Germinal center (tissue), 1 donor: Measurements from ENCODE around the gene GPR75.

Experiments
- DNase-seq: peaks from one replicate; pipeline ENCODE4 v3.0.0; 2012; ENCODE audit warnings: mixed read lengths, low spot score

Gene GPR75

DNA sequence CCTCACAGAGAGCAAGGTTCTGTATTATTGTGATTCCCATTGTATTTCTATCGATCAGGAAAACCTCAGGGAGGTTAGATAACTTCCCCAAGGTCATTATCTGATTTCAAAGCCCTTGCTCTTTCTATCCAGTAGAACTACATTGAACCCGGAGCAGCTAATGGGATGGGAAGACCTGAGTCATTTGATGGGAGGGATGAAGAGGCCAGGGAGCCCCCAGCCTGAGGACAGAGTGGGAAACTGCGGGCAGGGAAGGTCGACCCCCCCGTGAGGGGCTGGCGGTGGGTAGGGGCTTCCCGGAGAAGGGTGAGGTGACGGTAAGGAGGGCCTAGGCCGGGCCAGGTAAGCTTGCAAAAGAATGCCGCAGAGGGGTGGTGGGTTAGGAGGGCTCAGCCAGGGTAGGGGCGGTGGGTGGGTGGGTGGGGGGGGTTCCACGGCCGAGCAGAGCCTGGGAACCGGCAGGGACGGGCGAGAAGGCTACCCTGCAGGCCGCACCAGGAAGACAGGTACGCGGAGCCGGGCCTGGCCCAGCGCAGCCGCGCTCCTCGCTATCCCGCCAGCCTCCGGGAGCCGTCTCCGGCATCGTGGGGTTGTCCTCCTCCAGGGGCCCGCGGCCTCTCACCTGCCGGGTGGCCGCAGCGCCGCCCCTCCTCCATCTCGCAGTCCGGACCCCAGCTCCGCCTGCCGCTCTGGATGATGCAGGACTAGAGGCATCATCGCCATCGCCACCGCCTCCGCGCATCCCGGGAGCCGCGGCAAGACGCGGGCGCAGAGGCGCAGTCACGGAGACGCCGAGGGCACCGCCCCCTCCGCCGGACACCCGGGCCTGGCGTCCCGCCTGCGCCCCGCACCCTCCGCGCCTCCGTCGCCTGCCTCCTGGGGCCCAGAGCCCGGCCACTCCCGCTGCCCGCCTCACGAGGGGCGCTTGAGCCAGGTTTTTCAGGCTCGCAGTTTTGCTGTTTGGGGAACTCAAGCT lies at the start of gene GPR75:
GPR75 (minus strand) TSS at position 762 of the 976 bp plus-strand sequence. CDS start 5,211 bp downstream, outside the sequence.
- no peak for DNase-seq

DNA sequence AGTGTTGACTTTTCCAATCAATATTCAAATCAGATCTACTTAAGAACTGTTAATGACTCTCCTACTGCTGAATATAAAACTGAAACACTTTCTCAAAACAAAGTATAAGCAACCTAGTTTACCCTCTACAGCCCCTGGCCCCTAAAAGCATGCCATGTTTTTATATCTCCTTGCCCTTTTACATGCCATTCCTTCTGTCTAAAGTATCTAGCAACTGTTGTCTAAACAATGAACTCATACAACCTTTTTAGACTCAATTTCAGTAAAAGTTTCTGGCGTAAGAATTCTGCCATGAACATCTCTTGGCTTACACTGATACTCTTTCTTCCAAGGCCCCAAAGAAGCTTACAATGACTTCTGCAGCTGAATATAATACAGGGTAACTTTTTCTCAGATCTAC lies 47.8 kb upstream of the GPR75 start:
- DNase-seq, result no peak

DNA sequence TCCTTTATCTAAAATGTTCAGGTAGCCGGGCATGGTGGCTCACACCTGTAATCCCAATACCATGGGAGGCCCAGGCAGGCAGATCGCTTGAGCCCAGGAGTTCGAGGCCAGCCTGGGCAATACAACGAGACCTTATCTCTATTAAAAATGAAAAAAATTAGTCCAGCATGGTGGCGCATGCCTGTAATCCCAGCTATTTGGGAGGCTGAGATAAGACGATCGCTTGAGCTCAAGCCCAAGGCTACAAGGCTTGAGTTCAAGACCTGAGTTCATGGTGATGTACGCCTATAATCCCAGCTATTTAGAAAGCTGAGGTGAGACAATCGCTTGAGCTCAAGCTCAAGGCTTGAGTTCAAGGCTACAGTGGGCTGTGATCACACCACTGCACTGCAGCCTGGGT lies 45.6 kb upstream of the GPR75 start:
- no peak for DNase-seq

DNA sequence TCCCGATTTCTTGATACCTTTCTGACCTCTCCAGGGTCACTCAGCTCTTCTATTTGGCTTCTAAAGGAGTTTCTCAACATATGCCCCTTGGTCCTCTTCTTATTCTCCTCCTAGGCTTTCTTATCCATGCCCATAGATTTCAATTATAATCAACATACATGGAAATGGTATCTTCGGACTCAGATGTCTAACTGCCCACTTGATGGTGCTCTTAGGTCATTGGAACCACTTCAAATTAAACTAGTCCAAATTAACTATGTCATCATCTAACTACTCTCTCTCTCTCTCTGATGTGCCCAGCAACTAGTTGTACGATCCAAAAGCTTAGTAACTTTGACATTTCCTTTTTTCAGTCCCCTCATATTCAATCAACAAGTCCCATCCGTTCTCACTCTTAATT lies 43.2 kb upstream of the GPR75 start:
- DNase-seq, result no peak

DNA sequence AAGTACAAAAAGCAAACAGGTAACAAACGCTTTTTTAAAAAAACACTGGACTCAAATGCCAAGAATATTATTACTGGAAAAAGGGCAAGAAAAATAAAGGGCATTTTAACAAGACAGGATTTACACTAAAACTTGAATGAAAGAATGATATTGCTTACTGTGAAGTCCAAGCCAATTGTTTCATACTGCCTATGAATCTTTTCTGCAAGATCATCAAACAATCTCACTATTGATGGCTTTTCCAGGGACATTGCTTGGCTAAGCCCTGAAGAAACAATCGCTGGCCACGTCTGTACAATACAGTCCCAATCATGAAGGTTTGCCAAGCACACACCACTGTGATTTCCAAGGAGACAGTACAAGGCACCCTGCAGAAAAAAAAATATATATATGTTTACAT lies 41.4 kb upstream of the GPR75 start:
- DNase-seq, result no peak

DNA sequence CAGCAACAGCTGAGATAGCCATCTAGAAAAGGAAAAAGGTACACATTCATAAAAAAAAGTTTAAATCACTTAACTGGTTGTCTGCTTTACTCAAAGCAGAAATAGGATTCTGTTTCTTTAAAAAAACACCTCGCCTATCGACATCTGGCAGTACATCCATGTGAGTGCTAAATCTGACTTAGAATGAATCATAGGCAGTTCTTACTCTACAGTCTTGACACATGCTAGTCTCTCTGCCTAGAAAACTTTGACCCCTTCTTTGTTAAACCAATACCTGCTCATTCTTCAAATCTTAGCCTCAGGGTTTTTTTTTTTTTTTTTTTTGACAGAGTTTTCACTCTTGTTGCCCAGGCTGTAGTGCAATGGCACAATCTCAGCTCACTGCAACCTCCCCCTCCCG lies 37.1 kb upstream of the GPR75 start:
- no peak for DNase-seq

DNA sequence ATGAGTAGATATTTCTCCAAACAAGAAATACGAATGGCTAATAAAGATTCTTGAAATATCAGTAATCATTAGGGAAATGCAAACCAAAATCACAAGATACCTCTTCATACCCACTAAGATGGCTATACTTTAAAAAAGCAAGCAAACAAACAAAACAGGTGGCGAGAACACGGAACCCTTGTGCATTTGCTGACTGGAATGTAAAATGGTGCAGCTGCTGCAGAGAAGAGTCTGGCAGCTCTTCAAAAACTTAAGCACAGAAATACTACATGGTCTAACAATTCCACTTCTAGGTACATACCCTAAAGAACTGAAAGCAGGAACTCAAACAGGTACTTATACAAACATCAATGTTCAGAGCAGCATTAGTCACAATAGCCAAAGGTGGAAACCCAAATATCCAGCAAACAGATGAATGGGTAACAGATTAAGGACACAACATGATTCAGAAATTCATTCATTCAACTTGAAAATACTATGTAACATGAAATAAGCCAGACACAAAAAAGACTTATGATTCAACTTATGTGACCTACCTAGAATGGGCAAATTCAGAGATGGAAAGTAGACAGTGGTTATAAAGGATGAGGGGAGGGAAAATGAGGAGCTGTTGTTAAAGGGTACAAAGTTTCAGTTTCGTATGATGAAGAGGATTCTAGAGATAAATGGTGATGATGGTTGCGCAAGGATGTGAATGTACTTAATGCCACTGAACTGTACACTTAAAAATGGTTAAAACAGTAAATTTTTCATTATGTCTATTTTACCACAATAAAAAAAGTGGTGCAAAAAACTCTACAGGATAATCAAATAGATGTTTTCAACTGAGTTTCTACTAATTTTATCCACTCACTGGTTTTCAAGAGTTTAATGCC lies 26.9 kb upstream of the GPR75 start:
- DNase-seq, result no peak

DNA sequence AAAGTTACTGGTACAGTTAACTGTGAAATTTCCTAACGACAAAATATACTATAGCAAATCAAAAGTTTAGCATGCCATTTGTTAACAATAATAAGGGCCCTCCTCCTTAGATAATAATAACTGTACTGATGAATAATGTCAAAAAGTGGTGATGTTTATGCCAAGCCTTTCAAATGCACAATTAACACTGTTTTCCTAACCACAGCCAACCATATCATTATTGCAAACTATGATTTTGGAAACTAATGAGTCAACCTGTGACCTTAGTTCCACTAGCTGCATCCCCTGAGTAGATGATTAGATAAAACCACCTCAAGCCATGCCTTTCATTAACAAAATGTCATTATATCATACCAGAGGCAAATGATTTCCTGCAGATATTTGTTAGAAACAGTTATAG lies 25.1 kb upstream of the GPR75 start:
- DNase-seq, result no peak

DNA sequence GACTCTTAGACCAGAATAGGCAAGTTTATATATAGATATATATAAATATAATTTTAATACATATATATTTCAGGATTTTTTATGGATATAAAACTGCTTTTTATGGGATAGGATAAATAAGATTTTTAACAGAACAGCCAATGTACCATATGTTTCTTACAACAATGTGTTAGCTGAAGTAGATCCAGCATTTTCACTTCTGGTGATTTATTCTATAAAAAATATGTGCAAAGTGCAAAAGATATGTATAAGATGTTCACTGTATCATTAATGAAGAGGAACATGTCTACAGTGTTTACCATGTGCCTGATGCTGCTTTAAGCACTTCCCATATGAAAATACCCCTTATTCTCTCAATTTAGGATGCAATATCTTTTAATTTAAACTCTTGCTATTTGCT lies 22.2 kb upstream of the GPR75 start:
- no peak for DNase-seq

DNA sequence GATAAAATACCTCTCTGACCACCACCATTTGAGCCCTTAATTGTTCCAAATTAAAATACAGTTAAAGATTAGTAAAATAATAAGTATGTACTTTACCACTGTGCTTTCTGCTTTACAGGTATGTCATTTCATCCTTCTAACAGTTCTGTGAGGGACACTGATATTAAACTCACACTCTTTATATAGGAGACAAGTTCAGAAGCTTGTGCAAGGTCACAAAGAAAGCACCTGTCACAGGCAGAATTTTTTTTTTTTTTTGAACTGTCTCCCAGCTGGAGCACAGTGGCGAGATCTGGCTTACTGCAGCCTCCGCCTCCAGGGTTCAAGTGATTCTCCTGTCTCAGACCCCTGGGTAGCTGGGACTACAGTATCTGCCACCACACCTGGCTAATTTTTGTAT lies 21.6 kb upstream of the GPR75 start:
- no peak for DNase-seq

DNA sequence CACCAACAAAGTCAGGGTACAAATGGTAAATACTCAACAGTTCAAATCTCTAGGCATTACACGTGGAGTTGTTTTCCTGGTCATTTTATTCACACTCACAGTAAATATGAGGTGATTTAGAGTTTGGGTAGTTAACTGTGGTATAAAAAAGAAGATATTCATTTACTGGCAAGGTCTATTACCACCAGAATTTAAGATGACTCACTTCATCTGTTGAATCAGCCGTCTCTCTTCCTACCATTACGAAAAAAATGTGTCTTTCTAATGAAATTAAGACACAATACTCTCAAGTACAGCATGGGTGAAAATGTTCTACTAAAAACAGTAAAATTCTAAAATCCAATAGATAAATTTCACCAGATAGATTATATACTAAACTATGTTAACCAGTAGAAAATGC lies 21.0 kb upstream of the GPR75 start:
- no peak for DNase-seq

DNA sequence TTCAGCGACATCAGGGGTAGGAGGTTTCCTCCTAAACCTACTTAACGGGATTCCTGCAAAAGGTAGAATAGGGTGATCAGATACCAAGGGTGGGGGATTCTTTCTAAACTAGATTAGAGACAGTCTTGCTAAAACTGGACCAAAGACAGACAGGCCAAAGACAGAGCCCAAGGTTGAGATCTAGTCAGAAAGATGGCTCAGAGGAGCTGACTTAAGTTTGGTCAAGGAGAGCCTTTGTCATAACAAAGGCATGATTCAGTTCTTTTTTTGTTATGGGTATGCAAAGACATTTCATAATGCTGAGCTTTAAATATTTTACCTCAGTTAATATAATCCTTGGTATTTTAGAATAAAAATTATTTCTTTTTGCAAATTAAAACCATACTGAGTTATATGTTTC lies 17.8 kb upstream of the GPR75 start:
- DNase-seq, result no peak

DNA sequence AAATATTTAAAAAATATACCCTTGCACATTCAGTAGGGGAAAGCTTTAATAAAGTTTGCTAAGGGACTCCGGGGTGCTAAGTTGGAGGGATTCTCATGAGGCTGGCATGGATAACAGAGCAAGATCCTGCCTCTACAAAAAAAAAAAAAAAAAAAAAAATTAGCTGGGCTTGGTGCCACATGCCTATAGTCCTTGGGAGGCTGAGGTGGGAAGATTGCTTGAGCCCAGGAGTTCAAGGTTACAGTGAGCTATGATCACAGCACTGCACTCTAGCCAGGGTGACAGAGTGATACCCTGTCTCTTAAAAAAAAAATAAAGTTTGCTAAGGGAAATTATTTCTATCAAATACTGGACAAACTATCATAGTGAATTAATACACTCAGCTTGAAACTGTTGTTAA lies 17.3 kb upstream of the GPR75 start:
- no peak for DNase-seq

DNA sequence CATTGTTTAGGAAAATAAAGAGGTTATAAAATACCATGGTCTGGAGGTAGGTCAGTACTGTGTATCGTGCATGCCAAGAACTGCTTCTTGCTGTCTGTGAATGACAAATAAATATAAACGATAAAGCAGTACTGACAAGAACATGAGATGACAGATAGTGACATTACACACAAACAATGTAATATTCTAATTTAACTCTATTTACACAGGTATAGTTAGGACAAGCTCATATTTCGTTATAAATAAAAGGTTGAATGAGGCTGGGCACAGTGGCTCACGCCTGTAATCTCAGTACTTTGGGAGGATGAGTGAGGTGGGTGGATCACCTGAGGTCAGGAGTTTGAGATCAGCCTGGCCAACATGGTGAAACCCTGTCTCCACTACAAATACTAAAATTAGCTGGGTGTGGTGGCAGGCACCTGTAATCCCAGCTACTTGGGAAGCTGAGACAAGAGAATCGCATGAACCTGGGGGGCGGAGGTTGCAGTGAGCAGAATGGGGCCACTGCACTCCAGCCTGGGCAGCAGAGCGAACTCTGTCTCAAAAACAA lies 14.7 kb upstream of the GPR75 start:
- no peak for DNase-seq

DNA sequence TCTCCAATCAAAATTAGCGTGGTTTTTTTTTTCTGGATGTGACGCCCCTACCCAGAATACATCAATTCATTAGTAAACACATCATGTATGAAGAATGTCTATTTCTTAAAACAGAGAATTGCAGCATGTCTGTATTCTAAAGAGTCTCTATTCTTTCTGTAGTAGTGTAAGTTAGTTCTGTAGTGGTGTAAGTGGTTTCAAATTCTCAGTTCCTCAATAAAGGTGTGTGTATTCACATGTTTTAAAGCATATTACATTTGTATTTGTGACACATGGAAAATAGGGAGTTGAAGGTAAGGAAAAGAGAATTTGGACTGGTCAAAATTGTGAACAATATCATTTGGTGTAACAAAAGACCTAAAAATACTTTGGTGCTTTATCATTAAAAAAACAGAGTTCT lies 8.0 kb upstream of the GPR75 start:
- DNase-seq, result no peak

DNA sequence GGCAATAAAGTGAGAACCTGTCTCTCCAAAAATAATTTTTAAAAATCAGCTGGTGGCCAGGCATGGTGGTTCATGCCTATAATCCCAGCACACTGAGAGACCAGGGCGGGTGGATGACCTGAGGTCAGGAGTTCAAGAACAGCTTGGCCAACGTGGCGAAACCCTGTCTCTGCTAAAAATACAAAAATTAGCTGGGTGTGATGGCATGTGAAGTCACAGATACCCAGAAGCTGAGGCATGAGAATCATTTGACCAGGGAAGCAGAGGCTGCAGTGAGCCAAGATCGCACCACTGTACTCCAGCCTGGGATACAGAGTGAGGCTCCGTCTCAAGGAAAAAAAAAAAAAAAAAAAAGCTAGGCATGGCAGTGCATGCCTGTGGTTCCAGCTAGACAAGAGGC lies 7.4 kb upstream of the GPR75 start:
- DNase-seq, result no peak

DNA sequence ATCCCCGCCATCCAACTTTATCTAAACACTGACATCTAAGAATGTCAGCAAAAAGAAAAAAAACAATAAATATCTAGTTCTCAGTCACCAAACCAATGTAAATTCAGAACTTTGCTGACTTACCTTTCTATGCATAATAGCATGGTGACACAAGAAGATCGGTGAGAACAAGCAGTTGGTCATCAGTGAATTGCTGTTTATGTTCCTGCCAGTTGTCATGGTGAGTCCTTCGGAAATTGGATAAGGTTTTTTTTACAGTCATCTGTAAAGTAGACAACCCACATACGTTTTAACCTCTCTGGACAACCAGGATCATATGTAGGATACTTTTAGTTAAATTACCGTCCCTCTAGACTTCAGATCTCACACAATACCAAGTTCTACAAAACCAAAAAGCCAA lies 6.2 kb upstream of the GPR75 start:
- no peak for DNase-seq

DNA sequence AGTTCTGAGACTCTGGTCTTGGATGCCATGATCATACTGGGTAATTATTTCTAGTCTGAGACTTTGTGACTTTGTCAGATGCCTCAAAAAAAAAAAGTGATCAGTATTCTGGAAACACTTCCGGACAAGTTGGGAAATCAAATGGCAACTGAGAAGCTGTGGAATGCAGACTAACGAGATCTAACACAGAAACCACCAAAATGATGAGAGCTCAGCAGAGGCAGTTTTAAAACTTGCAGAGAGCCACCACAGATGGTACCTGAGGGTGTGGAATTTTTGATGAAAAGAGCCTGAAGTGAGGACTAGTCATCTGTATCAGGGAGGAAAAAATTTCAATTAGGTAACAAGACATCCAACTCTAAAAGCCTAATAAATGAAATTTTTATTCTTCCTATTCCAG lies 5.5 kb upstream of the GPR75 start:
- DNase-seq, result no peak

DNA sequence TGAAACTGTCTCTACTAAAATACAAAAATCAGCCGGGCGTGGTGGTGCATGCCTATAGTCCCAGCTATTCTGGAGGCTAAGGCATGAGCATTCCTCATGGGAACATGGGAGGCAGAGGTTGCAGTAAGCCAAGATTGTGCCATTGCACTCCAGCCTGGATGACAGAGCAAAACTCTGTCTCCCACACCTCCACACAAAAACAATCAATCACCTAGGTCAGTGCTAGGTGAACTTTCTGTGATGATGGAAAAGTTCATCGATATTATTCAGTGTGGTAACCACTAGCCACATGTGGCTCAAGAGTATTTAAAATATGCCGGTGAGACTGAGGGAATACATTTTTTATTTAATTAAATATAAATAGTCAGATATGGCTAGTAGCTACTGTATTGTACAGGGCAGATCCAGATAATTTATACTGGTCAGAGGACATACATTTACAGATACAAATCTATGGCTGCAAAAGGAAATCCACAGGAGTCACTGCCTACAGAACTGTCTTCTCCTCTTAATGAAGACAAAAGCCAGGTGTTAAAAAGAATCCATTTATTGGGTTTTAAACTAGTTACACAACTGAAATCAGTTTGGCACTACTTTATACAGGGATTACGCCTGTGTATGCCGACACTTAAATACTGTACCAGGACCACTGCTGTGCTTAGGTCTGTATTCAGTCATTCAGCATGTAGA lies 3.9 kb upstream of the GPR75 start:
- DNase-seq, result no peak

DNA sequence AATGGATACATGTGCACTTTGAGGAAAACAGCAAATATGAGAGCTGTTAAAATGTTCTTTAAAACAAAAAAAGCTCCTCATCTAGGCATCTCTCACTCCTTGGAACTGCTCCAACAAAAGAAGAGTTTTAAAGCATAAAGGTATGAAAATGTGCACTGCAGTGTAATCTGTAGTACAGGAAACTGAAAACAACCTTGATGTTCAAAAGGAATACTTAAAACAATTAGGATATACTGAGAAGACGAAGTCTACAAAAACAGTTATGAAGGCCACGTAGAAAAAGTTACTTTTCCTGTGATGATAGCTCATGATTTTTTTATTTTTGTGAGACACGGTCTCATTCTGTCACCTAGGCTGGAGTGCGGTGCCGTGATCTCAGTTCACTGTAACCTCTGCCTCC lies 2.1 kb upstream of the GPR75 start:
- DNase-seq, result no peak

DNA sequence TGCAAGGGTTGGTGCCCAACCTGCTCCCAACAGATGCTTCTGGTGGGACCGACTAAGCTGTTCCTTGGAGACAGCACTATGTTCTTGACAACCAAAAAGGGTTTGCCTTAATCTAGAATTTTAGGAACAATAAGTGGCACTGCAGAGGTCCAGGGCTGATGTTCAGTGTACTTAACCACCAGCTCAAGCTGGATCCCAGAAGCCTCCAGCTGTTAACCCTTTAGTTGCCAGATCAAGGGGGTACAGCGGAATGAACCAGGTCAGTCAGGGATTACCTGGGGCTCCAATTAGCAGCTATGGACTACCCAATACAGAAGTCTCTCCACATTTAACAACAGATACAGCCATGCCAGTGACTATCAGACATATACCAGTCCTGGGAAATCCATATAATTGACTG lies 3.5 kb downstream of the GPR75 start:
- no peak for DNase-seq

DNA sequence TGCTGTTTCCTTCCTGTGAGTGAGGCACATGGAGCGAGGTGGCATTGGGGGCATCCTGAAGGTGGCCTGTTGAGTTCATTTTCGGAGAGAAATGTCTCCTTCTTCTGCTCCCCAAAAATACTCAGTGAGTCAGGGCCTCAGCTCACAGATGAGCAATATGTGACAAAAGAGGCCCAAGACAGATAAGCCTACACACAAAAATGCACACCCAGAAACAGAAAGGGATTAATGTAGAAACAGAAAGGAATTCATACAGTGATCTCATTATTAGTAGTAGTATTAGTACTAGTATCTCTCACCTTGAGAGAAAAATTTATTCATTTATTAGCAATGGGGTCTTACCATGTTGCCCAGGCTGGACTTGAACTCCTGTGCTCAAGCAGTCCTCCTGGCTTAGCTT lies 5.1 kb downstream of the GPR75 start:
- DNase-seq, result no peak
